ENCODE data around the gene NBEAL2.

NBEAL2 gene

DNA sequence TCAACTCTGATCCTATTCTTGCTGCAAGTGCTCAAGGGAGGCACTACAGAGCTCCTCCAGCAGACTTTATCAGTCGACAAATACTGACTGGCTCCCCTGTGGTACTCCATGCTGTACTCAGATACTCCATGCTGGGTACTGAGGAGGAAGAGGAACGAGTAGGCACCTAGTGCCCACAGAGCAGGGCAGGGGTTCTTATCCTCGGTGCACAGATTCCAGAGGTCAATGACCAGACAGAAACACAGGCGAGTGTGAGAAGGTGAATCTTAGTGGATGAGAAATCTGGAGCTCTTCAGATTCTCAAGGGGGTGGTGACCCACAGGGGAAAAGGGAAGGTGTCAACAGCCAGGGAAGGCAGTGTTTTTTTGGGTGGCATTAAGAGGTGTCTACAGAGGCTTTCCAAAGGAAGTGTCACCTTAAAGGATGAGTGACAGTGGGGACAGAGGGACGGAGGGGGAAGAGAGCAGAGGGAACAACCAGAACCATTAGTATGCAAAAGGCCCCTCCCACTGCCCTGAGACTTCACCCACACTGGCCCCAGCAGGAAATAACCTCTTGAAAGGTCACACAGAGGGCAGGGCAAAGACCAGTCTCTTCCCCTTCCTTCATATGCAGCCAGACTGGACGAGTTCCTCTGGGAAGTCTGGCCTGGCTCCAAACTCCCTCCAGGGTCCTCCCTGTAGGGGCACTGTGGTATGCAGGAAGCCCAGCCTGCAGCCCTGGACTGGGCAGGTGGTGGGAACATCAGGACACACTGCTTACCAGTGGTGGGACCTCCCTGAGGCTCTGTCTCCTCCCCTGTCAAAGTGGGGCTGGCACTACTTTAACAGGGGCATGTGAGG, 30.4 kb upstream of the NBEAL2 start:
- ChIA-PET POLR2A (ENCODE audit: low non-redundant PET) (no interaction called here), CTCF (no interaction called here)
- DNase-seq (ENCODE audit: low spot score), result no peak
- TF ChIP-seq, protein P1, sequence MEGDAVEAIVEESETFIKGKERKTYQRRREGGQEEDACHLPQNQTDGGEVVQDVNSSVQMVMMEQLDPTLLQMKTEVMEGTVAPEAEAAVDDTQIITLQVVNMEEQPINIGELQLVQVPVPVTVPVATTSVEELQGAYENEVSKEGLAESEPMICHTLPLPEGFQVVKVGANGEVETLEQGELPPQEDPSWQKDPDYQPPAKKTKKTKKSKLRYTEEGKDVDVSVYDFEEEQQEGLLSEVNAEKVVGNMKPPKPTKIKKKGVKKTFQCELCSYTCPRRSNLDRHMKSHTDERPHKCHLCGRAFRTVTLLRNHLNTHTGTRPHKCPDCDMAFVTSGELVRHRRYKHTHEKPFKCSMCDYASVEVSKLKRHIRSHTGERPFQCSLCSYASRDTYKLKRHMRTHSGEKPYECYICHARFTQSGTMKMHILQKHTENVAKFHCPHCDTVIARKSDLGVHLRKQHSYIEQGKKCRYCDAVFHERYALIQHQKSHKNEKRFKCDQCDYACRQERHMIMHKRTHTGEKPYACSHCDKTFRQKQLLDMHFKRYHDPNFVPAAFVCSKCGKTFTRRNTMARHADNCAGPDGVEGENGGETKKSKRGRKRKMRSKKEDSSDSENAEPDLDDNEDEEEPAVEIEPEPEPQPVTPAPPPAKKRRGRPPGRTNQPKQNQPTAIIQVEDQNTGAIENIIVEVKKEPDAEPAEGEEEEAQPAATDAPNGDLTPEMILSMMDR (conservative IDR thresholded peaks at IDR 0.05; ENCODE audit: low read depth), result no peak
- peak overlapping the region; percentile 75 for H3K27ac ChIP-seq

- POLR2A ChIA-PET (ENCODE audit: low non-redundant PET), result no interaction called here
- CTCF ChIA-PET, result no interaction called here
- DNase-seq (ENCODE audit: low spot score), result no peak
- TF ChIP-seq, protein P1 (conservative IDR thresholded peaks at IDR 0.05; ENCODE audit: low read depth), result no peak
- H3K27ac ChIP-seq, result no peak overlapping the region
Measured at GRCh38 chr3:46950177-46950576, 29.3 kb upstream of the NBEAL2 start.

DNA sequence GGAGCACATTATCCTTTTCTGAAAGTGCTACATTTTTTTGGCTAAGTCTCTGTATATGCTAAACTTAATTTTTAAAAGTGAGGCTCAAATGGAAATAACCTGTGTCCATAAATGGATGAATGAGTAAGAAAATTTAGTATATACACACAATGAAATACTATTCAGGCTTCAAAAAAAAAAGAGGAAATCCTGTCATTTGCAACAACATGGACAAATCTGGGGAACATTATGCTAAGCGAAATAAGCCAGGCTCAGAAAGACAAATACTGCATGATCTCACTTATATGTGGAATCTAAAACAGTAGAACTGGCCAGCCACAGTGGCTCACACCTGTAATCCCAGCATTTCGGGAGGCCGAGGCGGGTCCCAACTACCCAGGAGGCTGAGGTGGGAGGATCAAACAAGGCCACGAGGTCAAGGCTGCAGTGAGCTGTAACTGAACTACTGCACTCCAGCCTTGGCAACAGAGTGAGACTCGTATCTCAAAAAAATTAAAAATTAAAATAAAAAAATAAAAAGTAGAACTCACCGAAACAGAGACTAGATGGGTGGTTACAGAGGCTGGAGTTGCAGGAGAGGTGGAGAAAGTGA, 28.7 kb upstream of the NBEAL2 start:
- DNase-seq (ENCODE audit: low spot score), result no peak
- POLR2A ChIA-PET (ENCODE audit: low non-redundant PET), result no interaction called here
- CTCF ChIA-PET, result no interaction called here
- TF ChIP-seq, protein P1 (conservative IDR thresholded peaks at IDR 0.05; ENCODE audit: low read depth), result no peak
- no peak overlapping the region for H3K27ac ChIP-seq

GRCh38 chr3:46952813-46953212, 26.7 kb upstream of the NBEAL2 start:
- H3K27ac ChIP-seq, result no peak overlapping the region
- no peak for DNase-seq (ENCODE audit: low spot score)
- ChIA-PET POLR2A (ENCODE audit: low non-redundant PET) (no interaction called here), CTCF (no interaction called here)
- TF ChIP-seq, protein P1 (conservative IDR thresholded peaks at IDR 0.05; ENCODE audit: low read depth), result no peak

DNA sequence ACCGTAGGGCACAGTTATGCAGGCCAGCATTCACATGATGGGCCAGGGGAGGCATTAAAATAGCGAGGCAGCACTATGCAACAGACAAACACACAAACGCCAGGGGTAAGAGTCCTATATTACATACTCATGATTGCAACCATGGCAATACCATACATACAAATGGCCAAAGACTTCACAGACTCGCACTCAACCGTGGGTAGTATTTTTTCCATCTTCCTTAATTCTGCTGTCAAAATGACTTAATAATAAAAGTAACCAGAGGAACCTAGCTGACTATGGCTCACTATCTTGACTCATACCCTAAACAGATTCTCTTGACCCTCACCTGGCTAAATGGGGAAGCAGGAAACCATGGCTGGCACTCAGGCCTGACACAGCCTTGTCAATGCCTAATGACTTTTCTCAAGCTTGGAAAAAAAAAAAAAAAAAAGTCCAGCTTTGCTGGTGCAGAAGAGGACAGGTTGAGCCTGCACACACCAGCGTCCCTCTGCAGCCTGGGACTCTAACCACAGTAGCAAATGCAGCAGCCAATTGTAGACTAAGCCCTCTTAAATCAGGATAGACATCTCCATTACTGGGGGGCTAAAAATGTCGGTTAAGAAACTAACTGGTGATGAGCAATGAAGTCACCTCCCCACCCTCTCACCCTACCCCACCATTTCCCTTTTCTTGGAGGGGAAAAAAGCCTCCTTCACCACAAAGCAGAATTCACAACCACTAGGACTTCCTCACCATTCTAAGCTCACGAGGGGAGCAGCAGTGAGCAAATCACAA, 26.0 kb upstream of the NBEAL2 start:
- CTCF ChIA-PET, result no interaction called here
- no peak for DNase-seq (ENCODE audit: low spot score)
- POLR2A ChIA-PET (ENCODE audit: low non-redundant PET), result no interaction called here
- TF ChIP-seq, protein P1 (conservative IDR thresholded peaks at IDR 0.05; ENCODE audit: low read depth), result no peak
- peak overlapping the region; percentile 17; the same call in 1 of the 2 replicates for H3K27ac ChIP-seq

GRCh38 chr3:46954178-46954577, 25.3 kb upstream of the NBEAL2 start:
- CTCF ChIA-PET, result no interaction called here
- TF ChIP-seq, protein P1 (conservative IDR thresholded peaks at IDR 0.05; ENCODE audit: low read depth), result no peak
- H3K27ac ChIP-seq, result peak overlapping the region; percentile 17; the same call in 1 of the 2 replicates
- DNase-seq (ENCODE audit: low spot score), result no peak
- POLR2A ChIA-PET (ENCODE audit: low non-redundant PET), result interaction anchor here (0.6 kb wide), 1 partner anchor 94 kb away, joined by 3 read pairs; no protein-coding TSS in a partner anchor
